Glutamatergic neuron (in vitro differentiated cells): ENCODE data around the gene CALR3. TPM values are rescaled to one million over a fixed set of nuclear protein-coding genes. Genes with fewer than 3 reads are reported as not detected.

ENCODE experiments used
- DNase-seq: peaks from one replicate; pipeline ENCODE4 v3.0.0; 2022
- H3K27ac Mint-ChIP-seq: one replicate; pipeline ENCODE4 v1.8.0; 2020; ENCODE audit warnings: mild to moderate bottlenecking, mixed read lengths, inconsistent platforms; ENCODE audit not compliant: unreplicated experiment
- H3K27me3 Mint-ChIP-seq: one replicate; pipeline ENCODE4 v1.8.0; 2020; ENCODE audit warnings: mild to moderate bottlenecking, moderate library complexity, mixed read lengths, inconsistent platforms; ENCODE audit not compliant: unreplicated experiment
- H3K36me3 Mint-ChIP-seq: one replicate; pipeline ENCODE4 v1.8.0; 2020; ENCODE audit warnings: mild to moderate bottlenecking, mixed read lengths, inconsistent platforms; ENCODE audit not compliant: unreplicated experiment
- H3K4me1 Mint-ChIP-seq: one replicate; pipeline ENCODE4 v1.8.0; 2020; ENCODE audit warnings: mild to moderate bottlenecking, low read depth, mixed read lengths, inconsistent platforms; ENCODE audit not compliant: unreplicated experiment
- H3K4me3 Mint-ChIP-seq: one replicate; pipeline ENCODE4 v1.8.0; 2020; ENCODE audit warnings: mild to moderate bottlenecking, mixed read lengths, inconsistent platforms; ENCODE audit not compliant: unreplicated experiment
- H3K9me3 Mint-ChIP-seq: one replicate; pipeline ENCODE4 v1.8.0; 2020; ENCODE audit warnings: mild to moderate bottlenecking, moderate library complexity, mixed read lengths, inconsistent platforms; ENCODE audit not compliant: unreplicated experiment
- total RNA-seq: library from RNA; stranded (reverse); fragmentation: NEBNext Ultra II Directional; extraction: Animal tissue kit (Norgen Biotek cat#: 25700); gene quantifications from one replicate; pipeline ENCODE4 v1.2.1, GENCODE V29; 2021; ENCODE audit not compliant: unreplicated experiment
- TF ChIP-seq, protein P1 (sequence below): fragments of 200-600 bp; sonication (generic); IDR thresholded peaks from one replicate; pipeline ENCODE4 v1.5.0; 2021; ENCODE audit not compliant: partially characterized antibody, unreplicated experiment

CALR3 gene
- total RNA-seq, 1 donor from 2014 or later, result not detected

DNA sequence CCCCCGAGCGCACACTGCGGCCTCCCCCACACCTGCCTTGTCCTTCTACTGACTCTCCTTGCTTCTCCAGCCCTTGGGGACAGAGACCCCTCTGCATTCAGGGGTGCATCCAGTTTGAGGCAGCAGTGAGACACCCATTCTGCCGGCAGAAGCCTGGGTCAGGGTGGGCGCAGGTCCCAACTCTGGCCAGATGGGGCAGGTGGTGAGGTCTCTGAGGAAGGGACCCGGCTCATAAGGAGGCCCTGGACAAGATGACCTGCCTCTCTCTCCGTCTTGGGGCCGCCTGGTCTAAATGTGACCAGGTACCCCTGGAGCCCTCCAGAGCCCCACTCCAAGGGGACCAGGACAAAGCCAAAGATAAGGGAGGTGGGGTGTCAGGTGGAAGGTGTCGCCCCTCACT is 40.2 kb upstream of the CALR3 start:
- no peak overlapping the region for H3K4me3 Mint-ChIP-seq
- no peak for DNase-seq
- TF ChIP-seq, protein P1, sequence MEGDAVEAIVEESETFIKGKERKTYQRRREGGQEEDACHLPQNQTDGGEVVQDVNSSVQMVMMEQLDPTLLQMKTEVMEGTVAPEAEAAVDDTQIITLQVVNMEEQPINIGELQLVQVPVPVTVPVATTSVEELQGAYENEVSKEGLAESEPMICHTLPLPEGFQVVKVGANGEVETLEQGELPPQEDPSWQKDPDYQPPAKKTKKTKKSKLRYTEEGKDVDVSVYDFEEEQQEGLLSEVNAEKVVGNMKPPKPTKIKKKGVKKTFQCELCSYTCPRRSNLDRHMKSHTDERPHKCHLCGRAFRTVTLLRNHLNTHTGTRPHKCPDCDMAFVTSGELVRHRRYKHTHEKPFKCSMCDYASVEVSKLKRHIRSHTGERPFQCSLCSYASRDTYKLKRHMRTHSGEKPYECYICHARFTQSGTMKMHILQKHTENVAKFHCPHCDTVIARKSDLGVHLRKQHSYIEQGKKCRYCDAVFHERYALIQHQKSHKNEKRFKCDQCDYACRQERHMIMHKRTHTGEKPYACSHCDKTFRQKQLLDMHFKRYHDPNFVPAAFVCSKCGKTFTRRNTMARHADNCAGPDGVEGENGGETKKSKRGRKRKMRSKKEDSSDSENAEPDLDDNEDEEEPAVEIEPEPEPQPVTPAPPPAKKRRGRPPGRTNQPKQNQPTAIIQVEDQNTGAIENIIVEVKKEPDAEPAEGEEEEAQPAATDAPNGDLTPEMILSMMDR, result no peak
- H3K27ac Mint-ChIP-seq, result no peak overlapping the region
- H3K9me3 Mint-ChIP-seq, result no peaks in the 10 kb centered on the region
- peaks cover 2% of the 10 kb centered on the region for H3K4me1 Mint-ChIP-seq
- H3K27me3 Mint-ChIP-seq, result peaks cover 4% of the 10 kb centered on the region
- no peaks in the 10 kb centered on the region for H3K36me3 Mint-ChIP-seq

GRCh38 chr19:16535381-16535780 is 39.4 kb upstream of the CALR3 start:
- TF ChIP-seq, protein P1, result no peak
- no peaks in the 10 kb centered on the region for H3K36me3 Mint-ChIP-seq
- no peak overlapping the region for H3K27ac Mint-ChIP-seq
- H3K27me3 Mint-ChIP-seq, result peaks cover 4% of the 10 kb centered on the region
- DNase-seq, result no peak
- no peaks in the 10 kb centered on the region for H3K9me3 Mint-ChIP-seq
- no peak overlapping the region for H3K4me3 Mint-ChIP-seq
- H3K4me1 Mint-ChIP-seq, result no peaks in the 10 kb centered on the region

DNA sequence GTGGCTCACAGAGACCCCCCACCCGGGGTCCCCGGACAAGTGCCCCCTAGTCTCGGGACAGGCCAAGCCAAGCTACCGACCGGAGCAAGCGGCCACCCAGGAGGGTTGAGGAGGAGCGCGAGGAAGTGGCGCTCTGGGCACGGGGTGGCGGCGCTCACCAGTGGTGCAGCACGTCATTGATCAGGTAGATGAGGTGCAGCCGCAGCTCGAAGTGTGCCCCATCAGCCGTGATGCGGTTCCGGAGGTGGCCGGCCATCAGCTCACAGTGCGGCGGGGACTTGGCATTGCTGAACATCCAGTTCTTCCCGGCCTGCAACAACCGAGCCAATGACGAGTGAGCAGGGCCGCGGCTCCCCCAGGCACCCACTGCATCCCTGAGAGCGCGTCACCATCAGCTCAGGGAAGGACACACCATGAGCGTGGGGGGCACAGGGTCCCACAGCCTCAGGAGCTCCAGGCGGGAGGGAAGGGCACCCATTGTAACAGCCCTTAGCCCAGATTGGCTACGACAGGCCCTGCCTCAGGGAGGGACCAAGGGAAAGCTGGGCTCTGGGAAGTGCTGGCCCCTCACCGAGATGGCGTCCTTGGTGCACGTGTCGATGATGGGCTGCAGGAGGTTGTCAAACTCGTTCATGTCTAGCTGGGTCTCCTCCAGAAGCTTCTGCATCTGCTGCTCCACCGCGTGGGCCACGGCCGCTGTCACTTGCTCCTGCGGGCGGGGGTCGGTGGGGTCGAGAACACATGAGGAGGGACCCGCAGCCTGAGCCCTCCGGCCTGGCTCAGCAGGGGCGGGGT is 36.7 kb upstream of the CALR3 start:
- Mint-ChIP-seq H3K36me3 (no peaks in the 10 kb centered on the region), H3K4me3 (no peak overlapping the region), H3K4me1 (no peaks in the 10 kb centered on the region), H3K27me3 (peaks cover 5% of the 10 kb centered on the region), H3K27ac (no peak overlapping the region), H3K9me3 (no peaks in the 10 kb centered on the region)
- TF ChIP-seq, protein P1, result no peak
- DNase-seq, result no peak

DNA sequence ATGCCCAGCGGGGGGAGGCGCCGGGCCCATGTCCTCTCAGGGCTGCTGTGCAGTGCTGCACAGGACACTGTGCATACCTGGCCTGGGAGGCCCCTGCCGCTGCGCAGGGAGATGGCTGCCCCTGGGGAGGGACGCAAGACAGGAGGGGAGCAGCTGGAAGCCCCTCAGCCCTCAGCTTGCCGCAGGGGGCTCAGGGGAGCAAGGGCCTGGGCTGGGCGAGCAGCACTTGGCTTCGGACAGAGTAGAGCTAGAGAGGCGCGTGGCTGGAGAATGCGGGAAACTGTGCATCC is 35.4 kb upstream of the CALR3 start:
- TF ChIP-seq, protein P1, result no peak
- Mint-ChIP-seq H3K27ac (no peak overlapping the region), H3K36me3 (no peaks in the 10 kb centered on the region), H3K9me3 (no peaks in the 10 kb centered on the region), H3K4me1 (no peaks in the 10 kb centered on the region), H3K27me3 (peaks cover 5% of the 10 kb centered on the region), H3K4me3 (no peak overlapping the region)
- no peak for DNase-seq

- Mint-ChIP-seq H3K9me3 (no peaks in the 10 kb centered on the region), H3K27ac (no peak overlapping the region), H3K36me3 (no peaks in the 10 kb centered on the region), H3K4me3 (no peak overlapping the region), H3K4me1 (no peaks in the 10 kb centered on the region), H3K27me3 (peaks cover 5% of the 10 kb centered on the region)
- TF ChIP-seq, protein P1, result no peak
- DNase-seq, result no peak
Observed at GRCh38 chr19:16530540-16531379, 34.8 kb upstream of the CALR3 start.
